HG02642 (cell line): ENCODE data around the gene DSE.
A peak's percentile ranks its signal among the peaks of the same experiment; 100 is the strongest.

Source experiments
- ATAC-seq: cut with Tn5 transposase; IDR thresholded peaks from one replicate; pipeline ENCODE4 v1.9.1; 2021; ENCODE audit warnings: mild to moderate bottlenecking; ENCODE audit not compliant: unreplicated experiment, poor library complexity

DSE gene

GRCh38 chr6:116465246-116465645 lies 94.5 kb downstream of the DSE start:
- ATAC-seq, result no peak

GRCh38 chr6:116467096-116467495 lies 96.3 kb downstream of the DSE start:
- no peak for ATAC-seq

- ATAC-seq, result no peak
Measured at GRCh38 chr6:116467514-116467913, 96.8 kb downstream of the DSE start.

DNA sequence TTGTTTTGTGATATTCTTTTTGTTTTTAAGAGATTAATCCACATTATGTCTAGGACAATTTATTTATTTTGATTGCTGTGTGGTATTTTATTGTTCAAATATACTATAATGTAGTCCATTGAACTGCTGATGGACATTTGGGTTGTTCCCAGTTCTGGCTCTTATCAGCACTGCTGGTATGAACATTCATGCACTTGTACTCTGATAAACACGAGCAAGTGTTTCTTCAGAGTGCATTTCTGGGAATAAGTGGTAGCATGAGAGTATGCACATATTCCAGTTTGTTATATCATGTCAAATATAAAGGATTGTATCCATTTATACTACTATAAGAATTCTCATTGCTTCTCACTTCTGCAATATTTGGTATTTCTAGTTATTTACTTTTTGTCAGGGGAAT lies 97.5 kb downstream of the DSE start:
- ATAC-seq, result no peak

DNA sequence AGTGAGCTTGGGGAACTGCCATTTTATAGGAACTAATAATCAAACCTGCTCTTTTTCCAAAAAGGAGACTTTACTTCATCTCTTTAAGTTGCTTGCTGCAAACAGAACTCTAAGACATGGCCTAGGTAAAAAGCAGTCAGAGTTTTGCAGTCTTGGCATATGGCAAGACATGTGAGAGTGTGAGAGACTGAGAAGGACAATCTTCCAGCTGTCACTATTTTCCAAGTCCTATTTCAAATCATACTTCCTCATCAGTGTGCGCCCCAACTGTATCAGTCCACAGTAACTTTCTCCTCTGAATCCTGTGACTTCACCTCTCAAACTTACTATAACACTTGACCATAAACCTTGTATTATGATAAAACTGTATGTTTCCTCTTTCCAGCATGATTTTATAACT lies 100.8 kb downstream of the DSE start:
- ATAC-seq, result no peak

- no peak for ATAC-seq
Measured at GRCh38 chr6:116472706-116473105, 102.0 kb downstream of the DSE start.

DNA sequence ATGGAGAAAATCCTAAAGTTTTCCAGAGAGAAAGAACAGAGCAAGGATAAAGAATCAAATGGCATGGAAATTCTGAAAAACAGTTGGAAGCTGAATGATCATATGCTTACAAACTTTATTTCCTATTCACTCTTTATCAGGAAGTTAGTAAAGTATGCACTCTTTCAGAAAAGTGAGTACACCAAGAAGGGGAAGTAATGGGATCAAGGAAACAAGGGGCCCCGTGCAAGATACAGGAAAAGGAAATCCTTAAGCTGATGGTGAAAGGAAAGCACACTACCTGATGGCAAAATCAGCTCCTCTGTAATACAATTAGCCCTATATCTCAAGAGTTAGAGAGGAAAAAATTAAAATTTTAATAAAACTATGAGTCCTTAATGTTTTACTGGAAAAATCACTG lies 104.4 kb downstream of the DSE start:
- no peak for ATAC-seq

- ATAC-seq, result peak; percentile 100
Measured at GRCh38 chr6:116476002-116476678, 105.4 kb downstream of the DSE start.

GRCh38 chr6:116482780-116483179 lies 112.0 kb downstream of the DSE start:
- no peak for ATAC-seq

DNA sequence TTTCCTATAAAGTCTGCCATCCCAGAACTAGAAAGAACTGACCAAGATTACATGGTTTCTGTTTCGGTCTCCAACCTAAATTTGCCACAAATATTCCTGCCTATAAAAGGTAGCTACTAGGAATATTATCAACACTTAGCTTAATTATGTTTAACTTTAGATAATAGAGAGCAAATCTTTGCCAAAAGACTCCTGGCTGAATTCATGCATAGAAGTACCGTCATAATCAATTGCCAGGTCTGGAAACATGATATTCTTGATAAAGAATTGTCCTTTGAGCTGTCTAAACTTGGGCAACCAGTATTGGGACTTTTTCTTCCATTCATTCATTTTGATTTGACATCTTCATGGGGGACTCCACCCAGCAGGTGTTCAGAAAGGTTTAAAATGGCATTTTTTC lies 112.9 kb downstream of the DSE start:
- no peak for ATAC-seq

GRCh38 chr6:116485559-116486184 lies 114.9 kb downstream of the DSE start:
- ATAC-seq, result no peak

DNA sequence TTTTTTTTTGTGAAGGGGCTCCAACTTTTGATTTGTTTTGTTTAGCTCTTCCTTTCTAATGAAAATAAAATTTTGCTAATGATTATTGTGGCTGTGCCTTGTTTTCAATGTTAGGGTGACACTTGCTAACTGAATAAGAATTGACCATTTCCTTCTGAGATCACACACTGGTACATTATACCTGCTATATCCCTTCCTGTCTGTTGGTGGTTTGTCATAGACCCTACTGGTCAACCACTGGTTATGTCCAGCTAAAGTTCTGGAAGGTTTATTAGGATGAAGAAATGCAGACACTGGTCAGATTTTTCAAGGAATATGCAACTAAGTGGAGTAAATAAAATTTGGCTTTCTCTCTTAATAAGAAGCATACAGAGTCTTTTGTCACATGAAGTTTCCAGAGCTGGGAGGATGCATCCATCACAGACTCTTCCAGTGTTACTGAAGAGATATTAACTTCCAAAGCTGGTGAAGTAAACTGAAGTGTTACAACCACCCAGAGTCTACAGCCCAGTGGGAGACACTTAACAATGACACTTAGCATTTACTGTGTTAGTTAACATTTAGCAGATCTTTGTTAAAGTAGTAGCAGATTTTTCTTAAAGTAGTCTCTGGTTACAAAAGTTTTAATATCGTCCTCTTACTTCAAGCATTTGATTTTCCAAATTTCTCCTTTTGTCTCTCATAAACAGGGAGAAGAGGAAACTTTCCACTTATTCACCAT lies 121.0 kb downstream of the DSE start:
- ATAC-seq, result no peak

GRCh38 chr6:116492331-116493067 lies 121.8 kb downstream of the DSE start:
- ATAC-seq, result no peak
